ENCODE measurements around the gene MAGI2. TPM values are rescaled to one million over a fixed set of nuclear protein-coding genes. Genes with fewer than 3 reads are reported as not detected.
A peak's percentile ranks its signal among the peaks of the same experiment; 100 is the strongest.
"Not testable (repeated sequence)": the region's sequence is repeated elsewhere in the genome, so short reads cannot be mapped to it uniquely, and the experiment has no call there.

The MAGI2 gene
- total RNA-seq, 1 donor from 2014 or later: 0.40 TPM

GRCh38 chr7:78253850-78254725, 1199.4 kb downstream of the MAGI2 start:
- DNase-seq (ENCODE audit: low read depth in 2 of 2): no peak

GRCh38 chr7:78248867-78249266, 1204.6 kb downstream of the MAGI2 start:
- DNase-seq (ENCODE audit: low read depth in 2 of 2): no peak

GRCh38 chr7:78247910-78248689, 1205.4 kb downstream of the MAGI2 start:
- DNase-seq (ENCODE audit: low read depth in 2 of 2): no peak

- DNase-seq (ENCODE audit: low read depth in 2 of 2): not testable (repeated sequence)
Measured at GRCh38 chr7:78240179-78240578, 1213.3 kb downstream of the MAGI2 start.

GRCh38 chr7:78234634-78235033, 1218.8 kb downstream of the MAGI2 start:
- DNase-seq (ENCODE audit: low read depth in 2 of 2): no peak

- no peak for DNase-seq (ENCODE audit: low read depth in 2 of 2)
Measured at GRCh38 chr7:78232806-78233205, 1220.7 kb downstream of the MAGI2 start.

GRCh38 chr7:78226059-78226719, 1227.3 kb downstream of the MAGI2 start:
- peak; percentile 2 to 11 for DNase-seq (ENCODE audit: low read depth in 2 of 2)

GRCh38 chr7:78225534-78225933, 1227.9 kb downstream of the MAGI2 start:
- DNase-seq (ENCODE audit: low read depth in 2 of 2): no peak

GRCh38 chr7:78224923-78225322, 1228.5 kb downstream of the MAGI2 start:
- DNase-seq (ENCODE audit: low read depth in 2 of 2): no peak

- DNase-seq (ENCODE audit: low read depth in 2 of 2): no peak
Measured at GRCh38 chr7:78223598-78223997, 1229.9 kb downstream of the MAGI2 start.

- no peak for DNase-seq (ENCODE audit: low read depth in 2 of 2)
Measured at GRCh38 chr7:78222001-78222751, 1231.3 kb downstream of the MAGI2 start.

- no peak for DNase-seq (ENCODE audit: low read depth in 2 of 2)
Measured at GRCh38 chr7:78220754-78221153, 1232.7 kb downstream of the MAGI2 start.

GRCh38 chr7:78218876-78219275, 1234.6 kb downstream of the MAGI2 start:
- no peak for DNase-seq (ENCODE audit: low read depth in 2 of 2)

- no peak for DNase-seq (ENCODE audit: low read depth in 2 of 2)
Measured at GRCh38 chr7:78218051-78218450, 1235.4 kb downstream of the MAGI2 start.

- no peak for DNase-seq (ENCODE audit: low read depth in 2 of 2)
Measured at GRCh38 chr7:78215199-78215598, 1238.3 kb downstream of the MAGI2 start.

GRCh38 chr7:78213402-78213801, 1240.1 kb downstream of the MAGI2 start:
- no peak for DNase-seq (ENCODE audit: low read depth in 2 of 2)

- DNase-seq (ENCODE audit: low read depth in 2 of 2): no peak
Measured at GRCh38 chr7:78212476-78213060, 1240.9 kb downstream of the MAGI2 start.

- DNase-seq (ENCODE audit: low read depth in 2 of 2): no peak
Measured at GRCh38 chr7:78207269-78207668, 1246.2 kb downstream of the MAGI2 start.

GRCh38 chr7:78206769-78207168, 1246.7 kb downstream of the MAGI2 start:
- no peak for DNase-seq (ENCODE audit: low read depth in 2 of 2)

- no peak for DNase-seq (ENCODE audit: low read depth in 2 of 2)
Measured at GRCh38 chr7:78203042-78203720, 1250.3 kb downstream of the MAGI2 start.

Data from lung microvascular endothelial cell (primary cell).